Limb (tissue), 2 donors: ENCODE data around the gene TARM1.

ENCODE experiments used
- DNase-seq, 2 donors: peaks; one replicate each; pipeline ENCODE4 v3.0.0-alpha.2; 2016; ENCODE audit errors: extremely low spot score in 2 of 2

TARM1 gene

GRCh38 chr19:54081032-54081431, at the start of gene TARM1:
TSS of gene TARM1 (minus strand) at chr19:54081365. CDS start at chr19:54081340, 25 bp downstream.
- DNase-seq, result no peak

DNA sequence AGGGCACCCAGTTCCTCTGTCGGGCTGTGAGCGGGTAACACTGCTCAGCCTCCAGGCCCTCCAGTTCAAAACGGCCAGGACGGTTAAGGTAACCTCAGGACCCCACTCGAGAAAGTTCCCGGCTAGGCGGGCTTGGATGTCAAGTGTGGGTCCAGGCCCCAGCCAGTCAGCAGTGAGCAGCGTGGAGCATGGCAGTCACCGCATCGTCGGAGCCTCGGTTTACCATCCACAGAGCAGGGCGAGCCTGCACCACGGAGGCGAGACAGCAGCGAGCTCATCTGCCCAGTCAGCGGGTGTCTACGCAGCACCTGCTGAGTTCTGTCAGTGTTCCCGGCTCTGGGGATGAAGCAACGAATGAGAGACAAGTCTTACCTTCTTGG, 48.4 kb upstream of the TARM1 start:
- DNase-seq, result no peak

DNA sequence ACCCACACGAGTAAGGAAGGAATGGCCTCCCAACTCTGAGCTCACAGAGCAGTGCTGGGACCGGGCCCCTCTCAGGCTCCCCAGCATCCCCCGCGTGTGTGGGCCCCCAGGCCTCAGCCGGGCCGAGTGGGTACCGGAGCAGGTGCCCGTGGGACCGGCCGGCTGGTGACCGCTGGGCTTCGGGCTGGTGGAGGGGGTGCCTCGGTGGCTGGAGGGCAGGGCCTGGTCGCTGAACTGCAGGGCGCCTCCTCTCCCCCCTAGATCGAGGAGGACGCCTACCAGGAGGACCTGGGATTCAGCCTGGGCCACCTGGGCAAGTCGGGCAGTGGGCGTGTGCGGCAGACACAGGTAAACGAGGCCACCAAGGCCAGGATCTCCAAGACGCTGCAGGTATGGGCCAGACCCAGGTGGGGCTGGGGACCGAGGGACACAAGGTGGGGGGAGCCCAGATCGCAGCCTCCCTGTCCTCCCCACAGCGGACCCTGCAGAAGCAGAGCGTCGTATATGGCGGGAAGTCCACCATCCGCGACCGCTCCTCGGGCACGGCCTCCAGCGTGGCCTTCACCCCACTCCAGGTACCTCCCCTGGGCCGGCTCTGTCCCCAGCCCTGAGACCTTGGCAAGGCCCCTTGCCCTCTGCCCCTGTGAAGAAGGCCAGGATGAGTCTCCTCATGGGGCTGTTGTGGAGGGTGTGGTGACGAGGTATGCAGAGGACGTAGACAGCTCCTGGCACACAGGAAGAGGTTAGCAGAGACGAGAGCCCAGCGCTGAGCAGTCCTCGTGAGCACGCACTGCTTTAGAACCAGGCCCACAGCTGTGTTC, 47.8 kb upstream of the TARM1 start:
- DNase-seq, result no peak

DNA sequence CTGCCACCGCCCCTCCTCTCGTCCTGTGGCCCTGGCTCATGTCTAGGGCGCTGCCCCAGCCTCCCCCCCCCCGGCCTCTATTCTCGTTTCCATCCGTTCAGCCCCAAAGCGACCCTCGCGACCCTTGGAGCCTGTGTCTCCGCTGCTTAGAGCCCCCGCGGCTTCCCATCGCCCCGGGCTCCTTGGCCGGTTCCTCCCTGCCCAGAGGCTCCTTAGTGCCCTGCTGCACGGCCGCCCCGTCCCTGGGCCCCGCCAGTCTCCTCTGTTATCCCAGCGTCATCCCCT, 47.2 kb upstream of the TARM1 start:
- DNase-seq, result no peak

GRCh38 chr19:54127688-54128440, 46.7 kb upstream of the TARM1 start:
- DNase-seq, result no peak

- no peak for DNase-seq
Measured at GRCh38 chr19:54125713-54126112, 44.5 kb upstream of the TARM1 start.

- no peak for DNase-seq
Measured at GRCh38 chr19:54124393-54124792, 43.2 kb upstream of the TARM1 start.

GRCh38 chr19:54123682-54124081, 42.5 kb upstream of the TARM1 start:
- DNase-seq, result no peak

DNA sequence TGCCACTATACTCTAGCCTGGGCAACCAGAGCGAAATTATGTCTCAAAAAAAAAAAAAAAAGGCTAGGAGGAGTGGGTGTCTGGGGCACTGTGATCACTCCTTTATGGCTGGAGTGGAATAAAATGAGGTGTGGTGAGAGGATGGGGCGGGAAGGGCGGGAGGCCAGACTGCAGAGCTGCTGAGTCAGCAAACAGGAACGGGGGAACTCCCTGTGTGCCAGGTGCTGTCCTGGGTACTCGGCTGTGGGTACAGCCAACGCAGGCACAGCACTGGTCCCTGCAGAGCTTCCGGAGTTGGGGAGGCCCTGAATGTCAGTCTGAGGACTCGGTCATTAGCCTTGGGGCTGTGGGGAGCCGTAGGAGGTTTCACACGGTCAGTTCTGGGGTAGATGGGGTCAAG, 40.1 kb upstream of the TARM1 start:
- no peak for DNase-seq

DNA sequence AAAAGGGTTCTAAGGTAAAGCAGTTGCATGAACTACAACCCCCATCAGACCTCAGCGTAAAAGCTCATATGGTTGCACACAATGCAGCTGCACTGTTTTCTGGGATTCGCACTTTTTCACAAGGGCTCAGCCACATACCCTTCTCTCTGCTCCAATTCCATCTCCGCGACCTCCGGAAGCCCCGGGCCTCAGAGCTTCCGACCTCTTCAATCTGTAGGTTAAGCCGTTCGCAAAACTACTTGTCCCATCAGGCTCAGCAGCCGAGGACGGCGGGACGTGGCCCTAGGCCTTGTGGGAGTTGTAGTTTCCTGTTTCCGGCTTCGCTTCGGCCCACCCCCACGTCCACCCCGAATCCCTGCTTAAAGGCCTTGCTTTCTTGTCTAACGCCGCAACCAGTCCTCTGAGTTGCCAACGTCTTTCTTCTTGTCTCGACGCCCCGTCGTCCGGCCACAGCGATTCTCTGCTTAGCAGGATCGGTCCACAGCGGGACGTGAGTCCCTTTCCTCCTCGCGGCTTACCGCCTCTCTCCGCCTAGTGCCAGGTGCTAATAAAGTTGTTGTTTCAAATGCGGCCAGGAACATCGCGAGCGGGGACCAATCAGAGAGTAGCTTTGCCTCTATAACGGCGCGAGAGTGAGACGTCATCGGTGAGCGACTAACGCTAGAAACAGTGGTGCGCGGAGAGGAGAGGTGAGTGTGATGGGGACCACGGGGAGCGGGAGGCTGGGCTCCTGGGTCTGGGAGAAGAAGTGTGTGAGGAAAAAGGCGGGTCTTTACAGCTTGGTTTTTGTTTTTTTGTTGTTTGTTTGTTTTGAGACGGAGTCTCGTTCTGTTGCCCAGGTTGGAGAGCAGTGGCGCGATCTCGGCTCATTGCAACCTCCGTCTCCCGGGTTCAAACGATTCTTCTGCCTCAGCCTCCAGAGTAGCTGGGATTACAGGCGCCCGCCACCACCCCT, 34.2 kb upstream of the TARM1 start, which contains the start of the genes PRPF31 and TFPT:
Gene PRPF31, plus strand, starts transcription at position 646 of the 955 bp plus-strand sequence. CDS start 2,525 bp downstream, outside the sequence.
Gene TFPT, minus strand, starts transcription at position 549 of the 955 bp plus-strand sequence. Its CDS starts 388 bp downstream, at position 161.
- DNase-seq, result peak; percentile 95 to 99

DNA sequence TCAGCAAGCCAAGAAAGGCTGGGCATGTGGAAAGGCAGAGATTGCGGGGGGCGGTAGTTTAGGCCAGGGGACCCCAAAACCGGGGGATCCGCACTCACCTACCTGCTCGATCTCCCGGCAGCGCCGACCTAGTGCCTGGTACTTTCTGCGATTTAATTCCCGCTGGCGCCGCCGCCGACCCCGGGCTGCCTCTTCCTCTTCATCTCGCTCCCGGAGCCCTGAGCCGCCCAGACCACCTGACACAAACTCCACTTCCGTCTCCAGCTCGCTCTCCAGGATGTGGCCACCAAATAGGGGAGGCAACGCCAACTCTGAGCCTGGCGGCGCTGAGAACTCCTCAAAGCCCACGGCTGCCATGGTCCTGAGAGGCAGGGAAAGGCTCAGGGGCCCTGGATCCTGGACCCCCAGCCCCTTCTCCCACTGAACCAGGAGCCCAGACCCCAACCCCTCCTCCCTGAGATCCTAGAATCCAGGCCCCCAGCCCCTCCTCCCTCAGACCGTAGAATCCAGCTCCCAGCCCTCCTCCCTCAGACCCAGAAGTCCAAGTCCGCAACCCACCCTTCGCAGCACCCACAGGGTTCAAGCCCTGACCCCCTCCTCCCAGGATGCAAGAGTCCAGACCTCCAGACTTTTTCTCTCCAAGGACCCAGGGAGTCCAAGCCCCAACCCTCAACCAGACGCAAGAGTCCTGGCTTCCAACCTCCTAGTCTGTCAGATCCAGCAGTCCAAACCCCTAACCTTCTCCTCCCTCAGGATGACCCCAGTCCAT, 33.4 kb upstream of the TARM1 start:
- DNase-seq, result no peak

DNA sequence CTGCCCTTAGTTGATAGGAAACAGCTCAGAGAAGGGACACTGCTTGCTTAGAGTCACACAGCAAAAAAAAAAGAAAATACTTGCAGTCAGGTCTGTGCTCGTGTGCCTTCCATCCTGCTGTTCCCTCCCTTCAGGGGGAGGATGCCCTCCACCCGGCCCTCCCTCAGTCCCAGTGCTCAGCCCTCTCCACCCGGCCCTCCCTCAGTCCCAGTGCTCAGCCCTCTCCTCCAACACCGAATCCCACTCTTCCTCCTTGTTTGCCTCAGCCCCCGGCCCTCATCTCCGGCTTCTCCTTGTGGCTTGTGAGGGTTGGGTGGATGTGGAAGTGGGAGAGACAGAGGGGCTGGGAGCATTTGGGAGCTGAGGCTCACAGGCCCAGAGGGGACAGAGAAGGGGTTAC, 28.5 kb upstream of the TARM1 start:
- no peak for DNase-seq

GRCh38 chr19:54108496-54108895, 27.3 kb upstream of the TARM1 start:
- no peak for DNase-seq

GRCh38 chr19:54107876-54108490, 26.8 kb upstream of the TARM1 start:
- DNase-seq, result no peak

DNA sequence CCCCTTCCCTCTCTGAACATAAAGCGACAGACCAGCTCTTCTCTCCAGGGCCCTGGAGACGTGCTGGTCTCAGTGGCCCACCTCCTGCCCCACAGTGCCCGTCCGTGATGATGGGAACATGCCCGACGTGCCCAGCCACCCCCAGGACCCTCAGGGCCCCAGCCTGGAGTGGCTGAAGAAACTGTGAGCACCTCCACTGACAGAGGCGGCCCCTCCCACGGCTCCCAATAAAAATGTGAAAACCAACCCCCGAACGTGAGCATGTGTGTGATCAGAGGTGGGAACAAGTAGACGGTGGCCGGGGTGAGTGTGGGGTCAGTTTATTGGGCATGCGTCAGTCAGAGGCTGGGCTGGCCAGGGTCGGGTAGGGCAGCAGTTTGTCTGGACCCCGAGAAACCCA, 25.6 kb upstream of the TARM1 start:
- no peak for DNase-seq

DNA sequence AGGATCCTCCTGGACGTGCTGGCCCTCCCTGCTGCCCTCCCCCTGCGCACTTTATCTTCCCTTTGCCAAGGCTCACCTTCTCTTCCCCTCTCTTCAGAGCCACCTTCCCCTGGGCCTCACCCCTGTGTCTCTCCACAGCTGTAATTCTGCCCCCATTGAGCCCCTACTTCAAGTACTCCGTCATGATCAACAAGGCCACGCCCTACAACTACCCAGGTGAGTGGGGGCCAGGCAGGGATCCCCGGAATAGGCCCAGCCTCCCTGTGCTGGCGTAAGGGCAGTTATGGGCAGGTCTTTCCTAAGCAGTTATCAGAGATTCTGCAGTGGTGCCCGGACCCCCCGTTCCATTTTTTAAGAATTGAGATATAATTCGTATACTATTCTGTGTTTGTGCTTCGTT, 24.6 kb upstream of the TARM1 start:
- DNase-seq, result no peak

GRCh38 chr19:54104998-54105715, 24.0 kb upstream of the TARM1 start:
- no peak for DNase-seq

DNA sequence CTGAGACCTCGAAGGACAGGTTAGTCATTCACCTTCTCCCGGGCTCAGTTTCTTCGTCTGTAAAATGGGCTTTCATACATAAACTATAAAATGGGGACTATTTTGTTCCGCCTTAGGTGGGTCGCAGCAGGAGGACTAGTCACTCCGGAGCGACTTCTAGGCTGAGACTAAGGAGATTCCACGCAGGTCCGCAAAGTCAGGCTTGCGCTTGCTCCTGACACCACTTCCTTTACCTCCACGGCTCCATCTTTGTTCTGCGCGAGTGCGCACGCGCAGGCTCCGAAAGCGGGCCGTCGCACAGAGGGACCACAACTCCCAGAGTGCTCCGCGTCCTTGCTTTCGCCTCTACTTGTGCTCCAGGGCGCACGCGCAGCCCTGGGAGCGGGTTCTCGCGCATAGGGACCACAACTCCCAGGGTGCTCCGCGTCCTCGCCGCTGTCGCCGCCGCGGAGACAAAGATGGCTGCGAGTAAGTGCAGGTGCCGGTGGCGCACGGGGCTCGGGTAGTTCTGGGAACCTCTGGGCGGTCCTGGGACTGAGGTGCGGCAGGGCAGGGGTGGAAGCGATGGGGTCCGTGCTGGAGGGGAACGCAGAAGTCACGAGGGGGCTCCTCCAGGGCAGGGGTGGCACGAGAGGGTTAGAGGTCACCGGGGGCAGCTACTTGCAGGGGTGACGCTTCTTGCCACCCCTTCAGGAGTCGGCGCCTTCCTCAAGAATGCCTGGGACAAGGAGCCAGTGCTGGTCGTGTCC, 21.4 kb upstream of the TARM1 start, which contains the start of gene NDUFA3:
Gene NDUFA3, plus strand, starts transcription at position 435 of the 749 bp plus-strand sequence. Its CDS starts 24 bp downstream, at position 459.
- peak; percentile 97 for DNase-seq

DNA sequence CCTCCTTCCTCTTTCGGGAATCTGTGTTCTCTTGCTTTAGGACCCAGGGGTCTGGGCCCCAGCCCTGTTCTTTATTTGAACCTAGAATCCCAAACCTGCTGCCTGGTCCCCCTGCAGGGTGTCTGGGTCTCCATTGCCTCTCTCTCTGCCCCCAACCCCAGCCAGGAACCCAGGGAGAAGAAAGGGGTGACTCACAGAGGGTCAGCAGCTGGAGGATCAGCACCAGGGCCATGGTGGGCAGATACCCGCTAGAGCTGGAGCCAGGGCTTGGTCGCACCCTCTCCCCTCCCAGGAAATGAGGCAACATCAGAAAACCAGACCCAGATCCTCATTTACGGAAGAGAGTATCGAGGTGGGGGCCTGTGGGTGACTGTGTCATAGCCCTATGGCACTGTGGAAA, 19.4 kb upstream of the TARM1 start, which contains the start of gene OSCAR:
Gene OSCAR, minus strand, starts transcription at position 243 of the 400 bp plus-strand sequence. Its CDS starts 11 bp downstream, at position 232.
- DNase-seq, result no peak
